ENCODE results near the gene BLTP3B.

Gene BLTP3B

GRCh38 chr12:100166232-100166631 is 23.6 kb upstream of the BLTP3B start:
- intact Hi-C loops (cut with DNase I) = no loop called here
- no peak for DNase-seq

- intact Hi-C loops (cut with DNase I) = no loop called here
- DNase-seq = no peak
These were observed 22.7 kb upstream of the BLTP3B start for GRCh38 chr12:100165356-100165755.

- DNase-seq = no peak
- intact Hi-C loops (cut with DNase I) = no loop called here
These were observed 21.6 kb upstream of the BLTP3B start for GRCh38 chr12:100164153-100164704.

GRCh38 chr12:100163416-100164152 is 20.9 kb upstream of the BLTP3B start:
- DNase-seq = peak; percentile 18 to 84 (median 66)
- intact Hi-C loops (cut with DNase I) = no loop called here

- DNase-seq = no peak
- intact Hi-C loops (cut with DNase I) = no loop called here
These were observed 16.9 kb upstream of the BLTP3B start for GRCh38 chr12:100159391-100160104.

GRCh38 chr12:100158535-100158934 is 15.9 kb upstream of the BLTP3B start:
- no peak for DNase-seq
- intact Hi-C loops (cut with DNase I) = no loop called here

- DNase-seq = no peak
- intact Hi-C loops (cut with DNase I) = no loop called here
These were observed 14.8 kb upstream of the BLTP3B start for GRCh38 chr12:100157427-100157821.

- intact Hi-C loops (cut with DNase I) = no loop called here
- no peak for DNase-seq
These were observed 14.2 kb upstream of the BLTP3B start for GRCh38 chr12:100156731-100157426.

GRCh38 chr12:100154474-100155247 is 12.0 kb upstream of the BLTP3B start:
- peak; percentile 12 to 84 (median 62) for DNase-seq
- intact Hi-C loops (cut with DNase I) = no loop called here

GRCh38 chr12:100153131-100153530 is 10.5 kb upstream of the BLTP3B start:
- DNase-seq = no peak
- intact Hi-C loops (cut with DNase I) = no loop called here

- no peak for DNase-seq
- intact Hi-C loops (cut with DNase I) = no loop called here
These were observed 9.1 kb upstream of the BLTP3B start for GRCh38 chr12:100151769-100152168.

GRCh38 chr12:100146252-100146651 is 3.6 kb upstream of the BLTP3B start:
- intact Hi-C loops (cut with DNase I) = no loop called here
- DNase-seq = no peak

GRCh38 chr12:100145643-100146042 is 3.0 kb upstream of the BLTP3B start:
- intact Hi-C loops (cut with DNase I) = no loop called here

GRCh38 chr12:100141998-100142850 is 450 bp downstream of the BLTP3B start:
- peak; percentile 35 to 82 (median 65) for DNase-seq
- intact Hi-C loops (cut with DNase I) = no loop called here

More at GRCh38 chr12:100145643-100146042, 3.0 kb upstream of the BLTP3B start:
- no peak for DNase-seq

- intact Hi-C loops (cut with DNase I) = no loop called here
- DNase-seq = peak in 14 of 42 donors; percentile 5 to 72 (median 28)
These were observed 1.0 kb downstream of the BLTP3B start for GRCh38 chr12:100141666-100141997.

- intact Hi-C loops (cut with DNase I) = no loop called here
- no peak for DNase-seq
These were observed 3.9 kb downstream of the BLTP3B start for GRCh38 chr12:100138803-100139098.

- DNase-seq = peak in 6 of 42 donors; percentile 9 to 47 (median 16)
- intact Hi-C loops (cut with DNase I) = no loop called here
These were observed 4.4 kb downstream of the BLTP3B start for GRCh38 chr12:100138048-100138802.

- DNase-seq = no peak
- intact Hi-C loops (cut with DNase I) = no loop called here
These were observed 9.5 kb downstream of the BLTP3B start for GRCh38 chr12:100133200-100133599.

Measured in head of caudate nucleus (tissue), 42 donors.